Ovary (tissue), 3 donors: Measurements from ENCODE around the gene LAMA1.

Experiments
- EP300 ChIP-seq: sonication (generic); formaldehyde crosslinking; IDR thresholded peaks from one replicate; pipeline ENCODE4 v1.6.1; 2017; ENCODE audit warnings: antibody characterized with exemption
- POLR2A ChIP-seq: fragments of 450-650 bp; IDR thresholded peaks from one replicate; pipeline ENCODE4 v1.6.1; 2017; ENCODE audit warnings: antibody characterized with exemption, mild to moderate bottlenecking, moderate library complexity
- TF ChIP-seq, protein P1 (sequence below), 3 donors: fragments of 450-650 bp in 2 of 3; fragments of 200-600 bp in 1 of 3; IDR thresholded peaks; one replicate each; pipeline versions ENCODE4 v1.5.1 to v1.8.0; 2016 to 2022; ENCODE audit warnings: antibody characterized with exemption in 3 of 3, mild to moderate bottlenecking in 1 of 3
- donor health status: DM: no; HTN: no; CAD: no.

DNA sequence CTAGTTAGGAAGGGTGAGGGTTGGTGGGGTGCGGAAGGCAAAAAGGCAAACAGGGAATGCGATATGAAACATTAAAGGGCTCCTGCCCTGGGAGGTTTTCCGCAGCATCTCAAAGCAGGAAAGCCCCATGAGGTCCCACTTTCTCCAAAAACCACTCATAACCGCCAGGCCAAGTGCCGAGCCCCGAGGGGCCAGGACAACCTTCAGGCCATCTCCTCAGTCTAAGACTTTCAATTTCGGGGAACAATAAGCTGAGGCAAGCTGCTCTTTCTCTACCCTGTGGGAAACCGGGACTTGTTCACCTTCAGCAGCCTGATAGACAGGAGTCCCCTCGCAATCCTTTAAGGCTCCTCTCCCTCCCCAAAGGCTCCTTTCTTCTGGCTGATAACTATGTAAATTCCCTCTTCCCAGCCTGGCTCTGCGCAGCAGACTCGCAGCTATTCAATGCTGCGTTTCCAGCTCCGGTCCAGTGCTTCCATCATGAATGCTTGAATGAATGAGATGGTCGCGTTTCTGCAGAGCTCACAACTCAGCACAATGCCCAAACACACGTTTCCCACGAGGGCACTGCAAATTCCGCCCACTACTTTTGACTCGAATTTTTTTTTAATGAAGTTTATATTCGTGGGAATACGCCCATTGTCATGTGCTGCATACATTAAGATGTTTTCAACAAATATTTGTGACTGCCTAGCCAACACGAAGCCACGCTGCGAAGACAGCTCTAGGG is 1.4 kb downstream of the LAMA1 start:
- TF ChIP-seq, protein P1, sequence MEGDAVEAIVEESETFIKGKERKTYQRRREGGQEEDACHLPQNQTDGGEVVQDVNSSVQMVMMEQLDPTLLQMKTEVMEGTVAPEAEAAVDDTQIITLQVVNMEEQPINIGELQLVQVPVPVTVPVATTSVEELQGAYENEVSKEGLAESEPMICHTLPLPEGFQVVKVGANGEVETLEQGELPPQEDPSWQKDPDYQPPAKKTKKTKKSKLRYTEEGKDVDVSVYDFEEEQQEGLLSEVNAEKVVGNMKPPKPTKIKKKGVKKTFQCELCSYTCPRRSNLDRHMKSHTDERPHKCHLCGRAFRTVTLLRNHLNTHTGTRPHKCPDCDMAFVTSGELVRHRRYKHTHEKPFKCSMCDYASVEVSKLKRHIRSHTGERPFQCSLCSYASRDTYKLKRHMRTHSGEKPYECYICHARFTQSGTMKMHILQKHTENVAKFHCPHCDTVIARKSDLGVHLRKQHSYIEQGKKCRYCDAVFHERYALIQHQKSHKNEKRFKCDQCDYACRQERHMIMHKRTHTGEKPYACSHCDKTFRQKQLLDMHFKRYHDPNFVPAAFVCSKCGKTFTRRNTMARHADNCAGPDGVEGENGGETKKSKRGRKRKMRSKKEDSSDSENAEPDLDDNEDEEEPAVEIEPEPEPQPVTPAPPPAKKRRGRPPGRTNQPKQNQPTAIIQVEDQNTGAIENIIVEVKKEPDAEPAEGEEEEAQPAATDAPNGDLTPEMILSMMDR (IDR thresholded peaks at IDR 0.05): no peak
- TF ChIP-seq POLR2A: no peak
- no peak for TF ChIP-seq EP300
